HG03565 (cell line): ENCODE data around the gene CLEC4M.

ENCODE experiments used
- ATAC-seq: cut with Tn5 transposase; IDR thresholded peaks from one replicate; pipeline ENCODE4 v1.9.1; 2021; ENCODE audit warnings: mild to moderate bottlenecking, moderate library complexity; ENCODE audit not compliant: unreplicated experiment

CLEC4M gene, protein sequence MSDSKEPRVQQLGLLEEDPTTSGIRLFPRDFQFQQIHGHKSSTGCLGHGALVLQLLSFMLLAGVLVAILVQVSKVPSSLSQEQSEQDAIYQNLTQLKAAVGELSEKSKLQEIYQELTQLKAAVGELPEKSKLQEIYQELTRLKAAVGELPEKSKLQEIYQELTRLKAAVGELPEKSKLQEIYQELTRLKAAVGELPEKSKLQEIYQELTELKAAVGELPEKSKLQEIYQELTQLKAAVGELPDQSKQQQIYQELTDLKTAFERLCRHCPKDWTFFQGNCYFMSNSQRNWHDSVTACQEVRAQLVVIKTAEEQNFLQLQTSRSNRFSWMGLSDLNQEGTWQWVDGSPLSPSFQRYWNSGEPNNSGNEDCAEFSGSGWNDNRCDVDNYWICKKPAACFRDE

DNA sequence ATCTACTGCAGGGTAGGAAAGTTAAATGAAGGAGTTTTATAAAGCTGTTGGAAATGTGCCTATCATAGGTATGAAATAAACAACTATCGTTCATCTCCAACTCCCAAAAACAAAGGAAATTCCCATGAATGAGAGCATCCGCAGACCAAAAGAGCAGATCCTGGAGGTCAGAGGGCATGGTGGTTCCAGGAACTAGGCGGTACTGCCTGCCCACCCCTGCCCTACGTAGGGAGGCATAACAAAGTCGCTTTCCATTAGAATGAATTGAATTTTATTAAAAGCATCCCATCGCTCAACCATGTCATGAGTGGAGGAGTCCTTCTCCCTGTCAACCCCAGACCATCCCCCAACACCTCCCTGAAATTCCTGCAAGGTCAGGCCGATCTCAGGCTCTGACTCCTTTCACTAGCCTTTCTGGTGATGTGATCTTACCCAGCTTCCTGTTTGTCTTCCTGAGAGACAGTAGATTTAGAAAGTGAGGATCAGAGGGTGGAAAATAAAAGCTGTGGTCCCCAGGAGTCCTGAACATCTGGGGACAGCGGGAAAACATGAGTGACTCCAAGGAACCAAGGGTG is at the start of gene CLEC4M:
TSS of gene CLEC4M (plus strand) at position 525 of the 575 bp plus-strand sequence. CDS start at position 549, 24 bp downstream.
- no peak for ATAC-seq

DNA sequence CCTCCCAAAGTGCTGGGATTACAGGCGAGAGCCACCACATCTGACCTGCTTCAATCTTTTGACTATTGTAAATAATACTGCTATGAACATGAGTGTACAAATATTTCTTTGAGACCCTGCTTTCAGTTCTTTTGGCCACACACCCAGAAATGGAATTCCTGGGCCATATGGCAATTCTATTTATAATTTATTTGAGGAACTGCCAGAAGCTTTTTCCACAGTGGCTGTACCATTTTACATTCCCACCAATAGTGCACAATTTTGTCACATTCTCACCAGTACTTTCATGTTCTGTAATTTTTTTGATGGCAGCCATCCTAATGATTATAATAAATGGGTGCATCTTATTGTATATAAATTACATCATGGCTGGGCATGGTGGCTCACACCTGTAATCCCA is 47.4 kb upstream of the CLEC4M start:
- ATAC-seq = no peak

DNA sequence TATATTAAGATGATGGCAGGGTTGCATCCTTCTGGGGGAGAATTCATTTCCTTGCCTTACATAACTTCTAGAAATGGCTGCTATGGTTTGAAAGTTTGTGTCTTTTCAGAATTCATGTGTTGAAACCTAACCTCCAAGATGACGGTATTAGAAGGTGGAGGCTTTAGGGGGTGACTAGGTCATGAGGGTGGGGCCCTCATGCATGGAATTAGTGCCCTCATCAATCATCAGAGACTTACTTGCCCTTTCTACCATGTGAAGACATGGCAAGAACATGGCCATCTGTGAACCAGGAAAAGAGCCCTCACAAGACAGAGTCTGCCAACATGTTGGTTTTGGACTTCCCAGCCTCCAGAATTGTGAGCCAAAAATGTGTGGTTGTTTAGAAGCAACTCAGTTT is 46.3 kb upstream of the CLEC4M start:
- ATAC-seq = no peak

DNA sequence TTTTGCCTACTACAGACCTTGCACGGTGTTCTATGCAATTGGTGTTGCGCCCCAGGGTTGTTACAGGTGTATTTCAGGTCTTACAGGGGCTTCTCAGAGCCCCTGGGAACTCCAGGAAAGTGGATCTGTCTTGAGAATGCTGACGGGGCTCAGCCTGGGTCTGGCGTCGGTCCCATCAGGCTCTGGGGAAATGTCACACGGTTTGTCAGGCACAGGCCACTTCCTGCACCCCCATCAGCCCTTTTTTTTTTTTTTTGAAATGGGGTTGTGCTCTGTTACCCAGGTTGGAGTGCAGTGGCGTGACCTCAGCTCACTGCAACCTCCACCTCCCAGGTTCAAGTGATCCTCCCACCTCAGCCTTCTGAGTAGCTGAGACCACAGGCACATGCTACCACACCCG is 44.4 kb upstream of the CLEC4M start:
- ATAC-seq = no peak

DNA sequence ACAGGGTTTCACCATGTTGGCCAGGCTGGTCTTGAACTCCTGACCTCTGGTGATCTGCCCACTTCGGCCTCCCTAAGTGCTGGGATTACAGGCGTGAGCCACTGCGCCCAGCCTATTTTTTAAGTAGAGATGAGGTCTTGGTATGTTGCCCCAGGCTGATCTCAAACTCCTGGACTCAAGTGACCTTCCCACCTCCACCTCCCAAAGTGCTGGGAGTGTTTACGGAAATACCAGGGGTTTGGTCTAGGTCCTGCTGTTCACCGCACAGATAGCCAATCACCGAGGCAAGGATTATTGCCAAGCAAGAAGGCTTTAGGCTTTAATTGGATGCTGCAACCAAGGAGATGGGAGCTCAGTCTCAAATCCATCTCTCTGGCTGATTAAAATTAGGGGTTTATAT is 42.7 kb upstream of the CLEC4M start:
- ATAC-seq = no peak

DNA sequence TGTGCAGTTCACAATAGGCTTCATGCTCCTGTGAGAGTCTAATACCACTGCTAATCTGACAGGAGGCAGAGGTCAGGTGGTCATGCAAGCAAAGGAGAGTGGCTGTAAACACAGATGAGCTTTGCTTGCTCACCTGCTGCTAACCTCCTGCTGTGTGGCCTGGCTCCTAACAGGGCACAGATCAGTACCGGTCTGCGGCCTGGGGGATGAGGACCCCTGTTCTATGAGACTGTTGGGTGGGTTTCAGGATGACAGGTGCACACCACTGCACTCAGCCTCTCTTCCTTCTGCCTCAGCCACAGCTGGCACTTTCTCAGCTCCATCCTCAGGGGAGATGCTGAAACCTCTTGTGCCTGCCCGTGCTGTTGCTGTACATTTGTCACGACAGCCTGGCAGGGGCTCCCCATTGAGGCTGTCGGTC is 40.8 kb upstream of the CLEC4M start:
- no peak for ATAC-seq

DNA sequence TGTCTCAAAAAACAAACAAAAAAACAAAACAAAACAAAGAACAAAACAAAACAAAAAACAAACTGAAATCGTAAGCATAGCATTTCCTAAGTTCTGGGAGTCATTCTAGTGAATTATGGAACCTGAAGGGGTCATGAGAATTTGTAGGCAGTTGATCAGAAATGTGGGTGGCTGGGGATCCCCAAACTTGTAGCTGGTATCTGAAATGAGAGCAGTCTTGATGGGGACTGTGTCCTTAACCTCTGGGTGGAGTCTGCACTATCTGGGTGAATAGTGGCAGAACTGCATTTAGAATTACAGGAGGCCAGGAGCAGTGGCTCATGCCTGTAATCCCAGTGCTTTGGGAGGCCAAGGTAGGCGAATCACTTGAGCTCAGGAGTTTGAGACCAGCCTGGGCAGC is 37.3 kb upstream of the CLEC4M start:
- no peak for ATAC-seq

DNA sequence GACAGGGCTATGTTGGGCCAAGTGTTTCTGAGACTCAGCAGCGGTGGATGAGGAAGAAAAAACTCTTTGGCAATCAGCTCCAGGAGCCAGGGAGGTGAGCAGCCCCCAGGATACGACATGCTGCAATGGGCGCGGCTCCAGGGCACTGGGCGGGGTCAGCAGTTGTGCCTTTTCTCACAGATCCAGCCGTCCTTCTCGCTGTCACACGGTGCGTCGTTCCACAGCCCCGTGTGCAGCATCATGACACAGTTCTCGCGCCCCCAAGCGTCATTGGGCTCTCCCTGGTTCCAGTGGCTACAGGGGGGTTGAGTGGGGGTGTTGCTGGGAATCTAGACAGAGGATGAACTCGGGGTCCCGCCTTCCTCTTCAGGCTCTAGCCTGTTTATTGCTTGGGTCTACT is 33.8 kb upstream of the CLEC4M start:
- ATAC-seq = no peak

DNA sequence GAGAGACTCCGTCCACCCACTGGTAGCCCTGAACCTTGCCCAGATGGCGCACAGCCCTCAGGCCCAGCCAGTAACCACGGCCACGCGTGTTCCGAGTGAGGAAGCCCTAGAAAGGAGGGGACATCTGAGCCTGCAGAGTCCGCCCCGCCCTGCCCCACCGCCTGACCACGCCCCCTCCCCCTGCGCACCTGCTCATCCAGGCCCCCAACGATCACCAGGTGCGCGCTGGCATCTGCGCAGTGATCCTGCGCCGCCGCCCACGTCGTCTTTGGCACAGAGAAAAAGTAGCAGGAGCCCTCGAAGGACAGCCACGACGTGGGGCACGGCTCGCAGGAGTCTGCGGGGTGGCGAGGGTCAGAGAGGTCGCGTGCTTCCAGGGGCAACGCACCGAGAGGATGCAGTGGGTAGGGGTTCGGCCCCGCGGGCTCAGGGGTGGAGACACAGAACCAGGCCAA is 33.2 kb upstream of the CLEC4M start:
- ATAC-seq = no peak

DNA sequence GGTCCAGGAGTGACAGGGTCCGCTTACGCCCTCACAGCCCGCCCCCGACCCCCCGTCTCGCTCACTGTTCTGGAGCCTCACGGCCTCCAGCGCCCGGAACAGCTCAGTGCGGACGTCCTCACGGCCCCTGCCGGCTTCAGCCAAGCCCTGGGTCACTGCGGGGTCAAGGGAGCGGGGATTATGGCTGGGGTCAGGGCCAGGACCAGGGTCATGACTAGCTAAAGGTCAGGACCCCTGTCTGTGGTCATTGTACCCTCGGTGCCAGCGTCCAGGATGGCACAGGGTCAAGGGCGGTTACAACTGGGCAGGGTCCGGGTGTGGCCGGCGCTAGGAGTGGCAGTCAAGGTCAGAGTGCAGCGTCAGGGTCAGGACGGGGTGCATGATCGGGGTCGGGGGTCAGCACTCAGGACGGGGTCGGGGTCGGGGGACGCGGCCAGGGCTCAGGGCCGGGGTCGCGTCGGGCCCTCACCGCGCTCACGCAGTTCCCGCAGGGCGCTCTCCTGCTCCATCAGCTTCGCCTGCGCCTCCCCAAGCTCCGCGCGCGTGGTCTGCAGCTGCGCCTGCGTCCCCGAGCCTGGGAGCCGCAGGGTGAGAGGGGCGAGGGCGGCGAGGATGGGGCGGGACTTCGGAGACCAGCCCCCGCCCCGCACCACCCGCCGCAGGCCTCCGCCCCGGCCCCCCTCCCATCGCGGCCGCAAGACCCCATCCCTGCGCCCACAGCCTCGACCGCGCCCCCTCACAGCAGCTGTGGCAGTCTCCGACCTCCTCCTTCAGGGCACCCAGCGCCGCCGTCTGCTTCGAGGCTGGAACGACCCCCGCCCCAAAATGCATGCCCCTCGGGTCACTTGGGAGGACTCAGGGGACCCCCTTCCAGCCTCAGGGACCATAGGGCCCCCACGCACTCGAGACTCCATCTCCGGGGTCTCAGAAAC is 32.5 kb upstream of the CLEC4M start:
- no peak for ATAC-seq

DNA sequence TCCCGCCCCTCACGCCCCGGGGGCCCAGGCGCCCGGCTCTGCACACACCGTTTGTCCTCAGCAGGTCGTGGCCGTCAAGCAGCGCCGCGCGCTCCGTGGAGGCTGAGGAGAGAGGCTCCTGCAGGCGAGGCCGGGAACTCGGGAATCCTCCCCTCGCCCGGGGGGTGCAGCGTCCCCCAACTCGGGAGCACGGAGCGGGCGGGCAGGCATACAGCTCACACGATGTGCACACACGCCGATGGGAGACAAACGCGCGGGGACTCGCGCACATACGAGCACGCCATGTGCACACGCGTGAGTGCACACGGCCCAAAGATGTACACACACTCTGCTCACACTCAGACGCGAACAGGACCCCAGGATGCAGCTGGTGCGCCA is 31.8 kb upstream of the CLEC4M start:
- no peak for ATAC-seq

DNA sequence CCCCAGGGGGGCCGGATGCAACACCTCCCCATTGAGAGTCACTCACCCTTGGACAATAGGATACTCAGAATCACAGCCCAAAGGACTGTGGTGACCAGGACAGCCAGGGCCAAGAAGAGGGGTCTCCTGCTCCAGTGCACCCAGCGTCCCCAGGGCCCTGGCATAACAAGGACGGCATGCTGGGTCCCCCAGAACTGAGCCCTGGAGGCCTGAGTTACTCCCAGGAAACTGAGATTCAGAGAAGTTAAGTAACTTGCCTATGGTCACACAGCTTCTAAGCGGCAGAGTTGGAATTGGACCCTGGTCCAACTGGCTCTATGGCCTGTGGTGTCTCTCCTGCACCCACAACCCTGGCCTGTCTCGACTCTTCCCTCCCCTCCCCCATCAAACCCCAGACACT is 31.4 kb upstream of the CLEC4M start:
- ATAC-seq = no peak

DNA sequence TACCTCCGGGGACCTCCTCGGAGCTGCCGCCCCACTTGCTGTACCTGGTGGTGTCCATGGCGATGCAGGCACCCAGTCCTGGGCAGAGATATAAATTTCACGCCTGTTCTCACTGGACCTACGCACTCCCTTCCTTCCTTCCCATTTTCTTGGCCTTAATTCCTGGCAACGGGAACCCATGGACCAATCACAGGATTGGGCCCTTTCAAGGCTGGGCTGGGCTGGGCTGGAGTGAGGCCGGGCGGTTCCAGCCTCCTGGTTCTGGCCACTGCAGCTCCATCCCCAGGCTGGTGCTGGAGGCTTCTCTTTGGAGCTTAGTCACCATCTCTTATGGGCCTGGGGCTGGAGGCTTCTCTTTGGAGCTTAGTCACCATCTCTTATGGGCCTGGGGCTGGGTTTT is 31.0 kb upstream of the CLEC4M start, which contains the start of gene CLEC4G:
TSS of gene CLEC4G (minus strand) at position 66 of the 400 bp plus-strand sequence. CDS start at position 58, 8 bp downstream.
- ATAC-seq = no peak

DNA sequence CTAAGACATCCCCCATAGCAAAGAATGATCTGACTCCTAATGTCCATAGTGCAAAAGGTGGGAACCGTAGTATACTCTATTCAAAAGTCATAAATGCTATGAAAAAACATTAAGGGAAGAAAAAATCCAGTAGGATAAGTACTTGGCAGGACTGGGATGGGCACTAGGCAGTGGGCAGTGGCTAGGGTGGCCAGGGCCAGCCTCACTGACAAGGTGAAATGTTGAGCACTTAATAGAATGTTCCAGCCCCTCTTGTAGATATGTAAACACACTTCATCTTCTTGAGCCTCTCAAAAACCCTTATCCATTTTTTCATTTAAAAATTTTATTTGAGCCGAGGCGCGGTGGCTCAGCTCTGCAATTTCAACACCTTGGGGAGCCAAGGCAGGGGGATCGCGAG is 29.7 kb upstream of the CLEC4M start:
- ATAC-seq = no peak

DNA sequence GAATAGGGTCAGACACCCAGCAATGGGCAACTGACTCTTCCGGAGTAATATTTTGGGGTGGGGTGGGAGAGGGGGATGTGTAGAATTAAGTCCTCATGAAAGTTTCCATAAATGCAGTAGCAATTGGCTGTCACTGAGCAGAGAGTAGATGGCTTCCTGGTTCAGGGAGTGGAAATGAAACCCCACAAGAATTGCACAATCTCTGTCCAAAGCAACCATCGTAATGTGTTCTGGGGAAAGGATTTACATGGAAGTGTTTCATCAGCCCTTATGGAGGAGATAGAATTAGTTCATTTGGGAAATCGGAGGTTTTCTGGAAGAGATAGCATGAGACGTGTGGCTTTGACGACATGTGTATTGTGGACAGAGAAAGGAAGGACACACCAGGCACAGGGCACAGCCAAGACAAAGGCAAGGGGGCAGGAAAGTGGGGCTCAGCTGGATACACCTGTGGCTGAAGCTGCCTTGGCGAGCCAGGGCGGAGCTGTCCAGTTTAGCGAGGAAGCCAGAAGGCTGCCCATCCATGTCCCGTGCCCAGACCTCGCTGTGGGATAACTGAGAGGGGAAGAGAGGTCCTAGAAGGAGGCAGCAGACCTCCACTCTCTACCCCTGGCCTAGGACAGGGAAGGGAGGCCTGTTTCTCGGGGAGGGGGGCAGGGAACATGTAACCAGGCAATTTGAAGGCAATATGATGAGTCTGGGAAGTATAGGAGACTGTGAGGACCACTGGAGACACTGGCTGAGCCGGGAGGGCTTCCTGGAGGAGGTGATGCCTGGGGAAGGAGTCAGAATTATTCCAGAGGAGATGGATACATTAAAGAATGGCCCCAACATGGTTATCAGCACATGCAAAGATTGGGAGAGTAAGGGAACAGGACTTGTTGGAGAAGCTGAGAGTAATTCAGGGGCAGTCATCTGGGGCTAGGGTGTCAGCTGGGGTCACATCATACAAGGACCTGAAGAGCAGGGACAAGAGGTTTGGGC is 28.5 kb upstream of the CLEC4M start:
- ATAC-seq = no peak

DNA sequence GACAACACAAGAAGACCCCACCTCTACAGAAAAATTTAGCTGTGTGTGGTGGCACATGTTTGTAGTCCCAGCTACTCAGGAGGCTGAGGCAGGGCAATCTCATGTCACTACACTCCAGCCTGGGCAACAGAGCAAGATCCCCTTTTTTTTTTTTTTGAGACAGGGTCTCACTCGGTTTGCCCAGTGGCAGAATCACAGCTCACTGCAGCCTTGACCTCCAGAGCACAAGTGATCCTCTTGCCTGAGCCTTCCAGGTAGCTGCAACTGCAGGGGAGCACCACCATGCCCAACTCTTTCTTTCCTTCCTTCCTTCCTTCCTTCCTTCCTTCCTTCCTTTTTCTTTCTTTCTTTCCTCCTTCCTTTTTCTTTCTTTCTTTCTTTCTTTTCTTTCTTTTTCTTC is 26.9 kb upstream of the CLEC4M start:
- ATAC-seq = no peak

DNA sequence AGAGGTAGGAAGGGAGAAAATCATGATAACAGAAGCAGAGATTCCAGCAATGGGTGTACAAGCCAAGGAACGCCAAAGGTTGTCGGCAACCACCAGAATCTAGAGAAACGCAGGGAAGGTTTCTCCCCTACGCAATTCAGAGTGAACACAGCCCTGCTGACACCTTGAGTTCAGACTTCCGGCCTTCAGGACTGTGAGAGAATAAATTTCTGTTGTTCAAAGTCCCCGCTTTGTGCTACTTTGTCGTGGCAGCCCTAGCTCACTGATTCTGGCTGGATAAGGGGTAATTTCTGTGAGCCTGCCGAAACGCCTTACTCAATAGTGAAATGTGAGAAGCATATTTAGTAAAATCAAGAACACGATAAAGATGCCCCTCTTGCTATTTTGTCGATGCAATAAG is 25.8 kb upstream of the CLEC4M start:
- no peak for ATAC-seq

DNA sequence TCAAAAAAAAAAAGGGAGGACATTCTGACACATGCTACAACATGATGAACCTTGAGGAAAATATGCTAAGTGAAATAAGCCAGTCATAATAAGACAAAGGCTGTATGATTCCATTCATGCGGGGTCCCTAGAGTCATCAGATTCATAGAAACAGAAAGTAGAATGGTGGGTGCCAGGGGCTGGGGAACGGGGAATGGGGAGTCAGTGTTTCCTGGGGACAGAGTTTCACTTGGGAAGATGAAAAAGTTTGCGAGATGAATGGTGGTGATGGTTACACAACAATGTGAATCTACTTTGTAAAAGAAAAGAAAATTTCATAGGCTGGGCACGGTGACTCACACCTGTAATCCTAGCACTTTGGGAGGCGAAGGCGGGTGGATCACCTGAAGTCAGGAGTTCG is 25.0 kb upstream of the CLEC4M start:
- no peak for ATAC-seq

DNA sequence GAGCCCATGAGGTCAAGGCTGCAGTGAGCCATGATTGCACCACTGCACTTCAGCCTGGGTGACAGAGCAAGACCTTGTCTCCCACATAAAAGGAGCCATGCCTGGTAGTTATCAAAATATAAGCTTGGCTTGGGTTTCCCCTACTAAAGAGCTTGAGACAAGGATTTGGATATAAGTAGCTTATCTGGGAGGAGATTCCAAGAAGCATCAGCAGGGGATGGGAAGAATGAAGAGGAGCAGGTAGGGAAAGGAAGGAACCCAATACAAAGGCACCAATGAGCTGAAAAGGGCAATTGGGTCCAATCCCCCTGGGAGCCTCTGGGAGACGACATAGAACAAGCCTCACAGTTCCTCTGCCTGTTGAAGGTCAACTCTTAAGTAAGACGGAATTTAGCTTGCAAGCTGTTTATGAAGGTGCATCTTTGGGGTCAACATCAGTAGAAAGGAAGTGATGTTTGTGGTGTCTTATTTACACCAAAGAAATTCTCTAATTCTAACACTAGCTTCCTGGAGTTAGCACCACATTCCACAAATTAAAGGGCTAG is 23.8 kb upstream of the CLEC4M start:
- ATAC-seq = no peak
